GM19372 (cell line): Measurements from ENCODE around the gene ZCWPW1.
"Not testable (repeated sequence)": the region's sequence is repeated elsewhere in the genome, so short reads cannot be mapped to it uniquely, and the experiment has no call there.

Source experiments
- ATAC-seq: cut with Tn5 transposase; IDR thresholded peaks from one replicate; pipeline ENCODE4 v1.9.1; 2021; ENCODE audit warnings: mild to moderate bottlenecking, low read depth, moderate library complexity; ENCODE audit not compliant: unreplicated experiment

Gene ZCWPW1

GRCh38 chr7:100456562-100456961 is 28.1 kb upstream of the ZCWPW1 start:
- no peak for ATAC-seq

GRCh38 chr7:100455206-100455605 is 26.7 kb upstream of the ZCWPW1 start:
- ATAC-seq: no peak

GRCh38 chr7:100453854-100454253 is 25.4 kb upstream of the ZCWPW1 start:
- not testable (repeated sequence) for ATAC-seq

- ATAC-seq: no peak
Observed at GRCh38 chr7:100452513-100452912, 24.0 kb upstream of the ZCWPW1 start.

GRCh38 chr7:100449190-100449795 is 20.8 kb upstream of the ZCWPW1 start:
- no peak for ATAC-seq

GRCh38 chr7:100447363-100447762 is 18.9 kb upstream of the ZCWPW1 start:
- not testable (repeated sequence) for ATAC-seq

GRCh38 chr7:100446040-100446439 is 17.5 kb upstream of the ZCWPW1 start:
- ATAC-seq: no peak

- ATAC-seq: no peak
Observed at GRCh38 chr7:100444311-100445278, 16.1 kb upstream of the ZCWPW1 start.

- no peak for ATAC-seq
Observed at GRCh38 chr7:100443096-100443840, 14.8 kb upstream of the ZCWPW1 start.

GRCh38 chr7:100441641-100442535 is 13.4 kb upstream of the ZCWPW1 start:
- ATAC-seq: no peak

- ATAC-seq: not testable (repeated sequence)
Observed at GRCh38 chr7:100439244-100439643, 10.7 kb upstream of the ZCWPW1 start.

- ATAC-seq: not testable (repeated sequence)
Observed at GRCh38 chr7:100438731-100439130, 10.2 kb upstream of the ZCWPW1 start.

GRCh38 chr7:100438172-100438571 is 9.7 kb upstream of the ZCWPW1 start:
- ATAC-seq: no peak

- no peak for ATAC-seq
Observed at GRCh38 chr7:100437150-100438100, 8.9 kb upstream of the ZCWPW1 start.

- peak; percentile 33 for ATAC-seq
Observed at GRCh38 chr7:100435401-100436304, 7.2 kb upstream of the ZCWPW1 start.

- ATAC-seq: no peak
Observed at GRCh38 chr7:100434297-100435144, 6.0 kb upstream of the ZCWPW1 start.
